ENCODE data around the gene ARFGAP1.

DNA sequence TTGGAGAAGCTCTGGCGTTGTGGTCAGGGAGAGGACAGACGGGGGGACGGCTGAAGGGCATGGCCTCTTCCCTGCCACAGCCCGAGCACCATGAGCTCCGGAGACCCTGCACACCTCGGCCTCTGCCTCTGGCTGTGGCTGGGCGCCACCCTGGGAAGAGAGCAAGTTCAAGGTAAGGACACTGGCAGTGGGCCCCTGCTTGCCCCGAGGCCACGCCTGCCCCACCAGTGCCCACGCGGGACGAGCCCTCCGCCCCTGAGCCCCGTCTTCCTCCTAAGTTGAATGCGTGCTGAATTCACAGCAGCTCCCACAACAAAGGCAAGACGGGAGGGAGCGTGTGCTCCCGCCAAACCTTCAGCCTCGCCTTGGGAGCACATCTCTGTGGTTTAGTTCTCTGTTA lies 22.4 kb downstream of the ARFGAP1 start:
- TF ChIP-seq GABPA (IDR thresholded peaks at IDR 0.05; ENCODE audit: borderline replicate concordance, insufficient read depth, low read length) = no peak
- TF ChIP-seq, protein P1, sequence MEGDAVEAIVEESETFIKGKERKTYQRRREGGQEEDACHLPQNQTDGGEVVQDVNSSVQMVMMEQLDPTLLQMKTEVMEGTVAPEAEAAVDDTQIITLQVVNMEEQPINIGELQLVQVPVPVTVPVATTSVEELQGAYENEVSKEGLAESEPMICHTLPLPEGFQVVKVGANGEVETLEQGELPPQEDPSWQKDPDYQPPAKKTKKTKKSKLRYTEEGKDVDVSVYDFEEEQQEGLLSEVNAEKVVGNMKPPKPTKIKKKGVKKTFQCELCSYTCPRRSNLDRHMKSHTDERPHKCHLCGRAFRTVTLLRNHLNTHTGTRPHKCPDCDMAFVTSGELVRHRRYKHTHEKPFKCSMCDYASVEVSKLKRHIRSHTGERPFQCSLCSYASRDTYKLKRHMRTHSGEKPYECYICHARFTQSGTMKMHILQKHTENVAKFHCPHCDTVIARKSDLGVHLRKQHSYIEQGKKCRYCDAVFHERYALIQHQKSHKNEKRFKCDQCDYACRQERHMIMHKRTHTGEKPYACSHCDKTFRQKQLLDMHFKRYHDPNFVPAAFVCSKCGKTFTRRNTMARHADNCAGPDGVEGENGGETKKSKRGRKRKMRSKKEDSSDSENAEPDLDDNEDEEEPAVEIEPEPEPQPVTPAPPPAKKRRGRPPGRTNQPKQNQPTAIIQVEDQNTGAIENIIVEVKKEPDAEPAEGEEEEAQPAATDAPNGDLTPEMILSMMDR (IDR thresholded peaks at IDR 0.05; ENCODE audit: control extremely low read depth in 1 of 3, insufficient read depth in 1 of 3, low read depth in 1 of 3, low read length in 3 of 3) = no peak
- TF ChIP-seq POLR2A (IDR thresholded peaks at IDR 0.05; ENCODE audit: control extremely low read depth in 1 of 2, low read depth in 2 of 2, low read length in 2 of 2) = no peak
- no peak for TF ChIP-seq CHD2 (IDR thresholded peaks at IDR 0.05; ENCODE audit: low read length)
- TF ChIP-seq, protein P2, sequence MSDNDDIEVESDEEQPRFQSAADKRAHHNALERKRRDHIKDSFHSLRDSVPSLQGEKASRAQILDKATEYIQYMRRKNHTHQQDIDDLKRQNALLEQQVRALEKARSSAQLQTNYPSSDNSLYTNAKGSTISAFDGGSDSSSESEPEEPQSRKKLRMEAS (IDR thresholded peaks at IDR 0.05) = no peak
- no peak for TF ChIP-seq TEAD4 (IDR thresholded peaks at IDR 0.05; ENCODE audit: low read depth, low read length)
- no peak for TF ChIP-seq EZH2 (IDR thresholded peaks at IDR 0.05; ENCODE audit: low read depth, low read length, severe bottlenecking)
- TF ChIP-seq, protein P3, sequence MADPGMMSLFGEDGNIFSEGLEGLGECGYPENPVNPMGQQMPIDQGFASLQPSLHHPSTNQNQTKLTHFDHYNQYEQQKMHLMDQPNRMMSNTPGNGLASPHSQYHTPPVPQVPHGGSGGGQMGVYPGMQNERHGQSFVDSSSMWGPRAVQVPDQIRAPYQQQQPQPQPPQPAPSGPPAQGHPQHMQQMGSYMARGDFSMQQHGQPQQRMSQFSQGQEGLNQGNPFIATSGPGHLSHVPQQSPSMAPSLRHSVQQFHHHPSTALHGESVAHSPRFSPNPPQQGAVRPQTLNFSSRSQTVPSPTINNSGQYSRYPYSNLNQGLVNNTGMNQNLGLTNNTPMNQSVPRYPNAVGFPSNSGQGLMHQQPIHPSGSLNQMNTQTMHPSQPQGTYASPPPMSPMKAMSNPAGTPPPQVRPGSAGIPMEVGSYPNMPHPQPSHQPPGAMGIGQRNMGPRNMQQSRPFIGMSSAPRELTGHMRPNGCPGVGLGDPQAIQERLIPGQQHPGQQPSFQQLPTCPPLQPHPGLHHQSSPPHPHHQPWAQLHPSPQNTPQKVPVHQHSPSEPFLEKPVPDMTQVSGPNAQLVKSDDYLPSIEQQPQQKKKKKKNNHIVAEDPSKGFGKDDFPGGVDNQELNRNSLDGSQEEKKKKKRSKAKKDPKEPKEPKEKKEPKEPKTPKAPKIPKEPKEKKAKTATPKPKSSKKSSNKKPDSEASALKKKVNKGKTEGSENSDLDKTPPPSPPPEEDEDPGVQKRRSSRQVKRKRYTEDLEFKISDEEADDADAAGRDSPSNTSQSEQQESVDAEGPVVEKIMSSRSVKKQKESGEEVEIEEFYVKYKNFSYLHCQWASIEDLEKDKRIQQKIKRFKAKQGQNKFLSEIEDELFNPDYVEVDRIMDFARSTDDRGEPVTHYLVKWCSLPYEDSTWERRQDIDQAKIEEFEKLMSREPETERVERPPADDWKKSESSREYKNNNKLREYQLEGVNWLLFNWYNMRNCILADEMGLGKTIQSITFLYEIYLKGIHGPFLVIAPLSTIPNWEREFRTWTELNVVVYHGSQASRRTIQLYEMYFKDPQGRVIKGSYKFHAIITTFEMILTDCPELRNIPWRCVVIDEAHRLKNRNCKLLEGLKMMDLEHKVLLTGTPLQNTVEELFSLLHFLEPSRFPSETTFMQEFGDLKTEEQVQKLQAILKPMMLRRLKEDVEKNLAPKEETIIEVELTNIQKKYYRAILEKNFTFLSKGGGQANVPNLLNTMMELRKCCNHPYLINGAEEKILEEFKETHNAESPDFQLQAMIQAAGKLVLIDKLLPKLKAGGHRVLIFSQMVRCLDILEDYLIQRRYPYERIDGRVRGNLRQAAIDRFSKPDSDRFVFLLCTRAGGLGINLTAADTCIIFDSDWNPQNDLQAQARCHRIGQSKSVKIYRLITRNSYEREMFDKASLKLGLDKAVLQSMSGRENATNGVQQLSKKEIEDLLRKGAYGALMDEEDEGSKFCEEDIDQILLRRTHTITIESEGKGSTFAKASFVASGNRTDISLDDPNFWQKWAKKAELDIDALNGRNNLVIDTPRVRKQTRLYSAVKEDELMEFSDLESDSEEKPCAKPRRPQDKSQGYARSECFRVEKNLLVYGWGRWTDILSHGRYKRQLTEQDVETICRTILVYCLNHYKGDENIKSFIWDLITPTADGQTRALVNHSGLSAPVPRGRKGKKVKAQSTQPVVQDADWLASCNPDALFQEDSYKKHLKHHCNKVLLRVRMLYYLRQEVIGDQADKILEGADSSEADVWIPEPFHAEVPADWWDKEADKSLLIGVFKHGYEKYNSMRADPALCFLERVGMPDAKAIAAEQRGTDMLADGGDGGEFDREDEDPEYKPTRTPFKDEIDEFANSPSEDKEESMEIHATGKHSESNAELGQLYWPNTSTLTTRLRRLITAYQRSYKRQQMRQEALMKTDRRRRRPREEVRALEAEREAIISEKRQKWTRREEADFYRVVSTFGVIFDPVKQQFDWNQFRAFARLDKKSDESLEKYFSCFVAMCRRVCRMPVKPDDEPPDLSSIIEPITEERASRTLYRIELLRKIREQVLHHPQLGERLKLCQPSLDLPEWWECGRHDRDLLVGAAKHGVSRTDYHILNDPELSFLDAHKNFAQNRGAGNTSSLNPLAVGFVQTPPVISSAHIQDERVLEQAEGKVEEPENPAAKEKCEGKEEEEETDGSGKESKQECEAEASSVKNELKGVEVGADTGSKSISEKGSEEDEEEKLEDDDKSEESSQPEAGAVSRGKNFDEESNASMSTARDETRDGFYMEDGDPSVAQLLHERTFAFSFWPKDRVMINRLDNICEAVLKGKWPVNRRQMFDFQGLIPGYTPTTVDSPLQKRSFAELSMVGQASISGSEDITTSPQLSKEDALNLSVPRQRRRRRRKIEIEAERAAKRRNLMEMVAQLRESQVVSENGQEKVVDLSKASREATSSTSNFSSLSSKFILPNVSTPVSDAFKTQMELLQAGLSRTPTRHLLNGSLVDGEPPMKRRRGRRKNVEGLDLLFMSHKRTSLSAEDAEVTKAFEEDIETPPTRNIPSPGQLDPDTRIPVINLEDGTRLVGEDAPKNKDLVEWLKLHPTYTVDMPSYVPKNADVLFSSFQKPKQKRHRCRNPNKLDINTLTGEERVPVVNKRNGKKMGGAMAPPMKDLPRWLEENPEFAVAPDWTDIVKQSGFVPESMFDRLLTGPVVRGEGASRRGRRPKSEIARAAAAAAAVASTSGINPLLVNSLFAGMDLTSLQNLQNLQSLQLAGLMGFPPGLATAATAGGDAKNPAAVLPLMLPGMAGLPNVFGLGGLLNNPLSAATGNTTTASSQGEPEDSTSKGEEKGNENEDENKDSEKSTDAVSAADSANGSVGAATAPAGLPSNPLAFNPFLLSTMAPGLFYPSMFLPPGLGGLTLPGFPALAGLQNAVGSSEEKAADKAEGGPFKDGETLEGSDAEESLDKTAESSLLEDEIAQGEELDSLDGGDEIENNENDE (IDR thresholded peaks at IDR 0.05; ENCODE audit: insufficient replicate concordance, low read length) = no peak
- TF ChIP-seq RBBP5 (IDR thresholded peaks at IDR 0.05; ENCODE audit: borderline replicate concordance, low read depth, low read length) = no peak
- TF ChIP-seq JUND (IDR thresholded peaks at IDR 0.05; ENCODE audit: low read length) = no peak
- TF ChIP-seq, protein P4, sequence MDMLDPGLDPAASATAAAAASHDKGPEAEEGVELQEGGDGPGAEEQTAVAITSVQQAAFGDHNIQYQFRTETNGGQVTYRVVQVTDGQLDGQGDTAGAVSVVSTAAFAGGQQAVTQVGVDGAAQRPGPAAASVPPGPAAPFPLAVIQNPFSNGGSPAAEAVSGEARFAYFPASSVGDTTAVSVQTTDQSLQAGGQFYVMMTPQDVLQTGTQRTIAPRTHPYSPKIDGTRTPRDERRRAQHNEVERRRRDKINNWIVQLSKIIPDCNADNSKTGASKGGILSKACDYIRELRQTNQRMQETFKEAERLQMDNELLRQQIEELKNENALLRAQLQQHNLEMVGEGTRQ (IDR thresholded peaks at IDR 0.05; ENCODE audit: low read length) = no peak
- TF ChIP-seq KDM1A (IDR thresholded peaks at IDR 0.05; ENCODE audit: borderline replicate concordance, low read length) = no peak
- TF ChIP-seq EP300 (IDR thresholded peaks at IDR 0.05; ENCODE audit: borderline replicate concordance in 1 of 2, low read depth in 2 of 2, low read length in 2 of 2) = no peak
